Neural crest cell (in vitro differentiated cells): Measurements from ENCODE around the gene FLYWCH1. TPM values are rescaled to one million over a fixed set of nuclear protein-coding genes. Genes with fewer than 3 reads are reported as not detected.
"Not testable (repeated sequence)": the region's sequence is repeated elsewhere in the genome, so short reads cannot be mapped to it uniquely, and the experiment has no call there.

Source experiments
- DNase-seq: peaks from one replicate; pipeline ENCODE4 v3.0.0; 2021; ENCODE audit warnings: low read depth, mixed read lengths, low spot score
- H3K27ac Mint-ChIP-seq: one replicate; pipeline ENCODE4 v1.8.0; 2021; ENCODE audit warnings: mild to moderate bottlenecking, mixed read lengths; ENCODE audit not compliant: unreplicated experiment
- H3K27me3 Mint-ChIP-seq: 2 replicates; pipeline ENCODE4 v1.8.0; 2021; ENCODE audit warnings: low read depth, mild to moderate bottlenecking, mixed read lengths
- H3K36me3 Mint-ChIP-seq: 2 replicates; pipeline ENCODE4 v1.8.0; 2021; ENCODE audit warnings: low read depth, mild to moderate bottlenecking, mixed read lengths
- H3K4me1 Mint-ChIP-seq: 2 replicates; pipeline ENCODE4 v1.8.0; 2021; ENCODE audit warnings: mixed read lengths
- H3K4me3 Mint-ChIP-seq: one replicate; pipeline ENCODE4 v1.8.0; 2021; ENCODE audit warnings: mild to moderate bottlenecking, mixed read lengths
- H3K9me3 Mint-ChIP-seq: 2 replicates; pipeline ENCODE4 v1.8.0; 2021; ENCODE audit warnings: mixed read lengths
- total RNA-seq: library from RNA; stranded (reverse); gene quantifications from 2 replicates; pipeline ENCODE4 v1.2.1, GENCODE V29; 2021
- TF ChIP-seq, protein P1 (sequence below): fragments of 200-600 bp; sonication (generic); conservative IDR thresholded peaks from 2 replicates; pipeline ENCODE4 v1.5.0; 2021; ENCODE audit warnings: antibody characterized with exemption, mild to moderate bottlenecking

FLYWCH1 gene
- total RNA-seq, 1 donor from 2014 or later: 26.4 TPM

DNA sequence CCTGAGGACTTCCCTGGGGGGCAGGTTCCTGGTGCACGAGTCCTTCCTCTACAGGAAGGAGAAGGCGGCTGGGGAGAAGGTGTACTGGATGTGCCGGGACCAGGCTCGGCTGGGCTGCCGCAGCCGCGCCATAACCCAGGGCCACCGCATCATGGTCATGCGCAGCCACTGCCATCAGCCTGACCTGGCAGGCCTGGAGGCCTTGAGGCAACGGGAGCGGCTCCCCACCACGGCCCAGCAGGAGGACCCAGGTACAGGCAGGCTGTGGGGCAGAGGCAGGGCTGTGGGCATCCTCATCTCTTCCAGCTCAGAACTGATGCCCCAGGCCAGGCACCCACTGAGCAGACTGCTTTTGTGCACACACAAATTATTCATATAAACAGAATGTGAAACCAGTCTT lies 26.5 kb downstream of the FLYWCH1 start:
- no peaks in the 10 kb centered on the region for H3K4me1 Mint-ChIP-seq
- H3K9me3 Mint-ChIP-seq: no peaks in the 10 kb centered on the region
- TF ChIP-seq, protein P1, sequence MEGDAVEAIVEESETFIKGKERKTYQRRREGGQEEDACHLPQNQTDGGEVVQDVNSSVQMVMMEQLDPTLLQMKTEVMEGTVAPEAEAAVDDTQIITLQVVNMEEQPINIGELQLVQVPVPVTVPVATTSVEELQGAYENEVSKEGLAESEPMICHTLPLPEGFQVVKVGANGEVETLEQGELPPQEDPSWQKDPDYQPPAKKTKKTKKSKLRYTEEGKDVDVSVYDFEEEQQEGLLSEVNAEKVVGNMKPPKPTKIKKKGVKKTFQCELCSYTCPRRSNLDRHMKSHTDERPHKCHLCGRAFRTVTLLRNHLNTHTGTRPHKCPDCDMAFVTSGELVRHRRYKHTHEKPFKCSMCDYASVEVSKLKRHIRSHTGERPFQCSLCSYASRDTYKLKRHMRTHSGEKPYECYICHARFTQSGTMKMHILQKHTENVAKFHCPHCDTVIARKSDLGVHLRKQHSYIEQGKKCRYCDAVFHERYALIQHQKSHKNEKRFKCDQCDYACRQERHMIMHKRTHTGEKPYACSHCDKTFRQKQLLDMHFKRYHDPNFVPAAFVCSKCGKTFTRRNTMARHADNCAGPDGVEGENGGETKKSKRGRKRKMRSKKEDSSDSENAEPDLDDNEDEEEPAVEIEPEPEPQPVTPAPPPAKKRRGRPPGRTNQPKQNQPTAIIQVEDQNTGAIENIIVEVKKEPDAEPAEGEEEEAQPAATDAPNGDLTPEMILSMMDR: no peak
- H3K36me3 Mint-ChIP-seq: peaks cover under 1% of the 10 kb centered on the region
- DNase-seq: no peak
- H3K27me3 Mint-ChIP-seq: no peaks in the 10 kb centered on the region
- H3K27ac Mint-ChIP-seq: no peak overlapping the region
- no peak overlapping the region for H3K4me3 Mint-ChIP-seq

DNA sequence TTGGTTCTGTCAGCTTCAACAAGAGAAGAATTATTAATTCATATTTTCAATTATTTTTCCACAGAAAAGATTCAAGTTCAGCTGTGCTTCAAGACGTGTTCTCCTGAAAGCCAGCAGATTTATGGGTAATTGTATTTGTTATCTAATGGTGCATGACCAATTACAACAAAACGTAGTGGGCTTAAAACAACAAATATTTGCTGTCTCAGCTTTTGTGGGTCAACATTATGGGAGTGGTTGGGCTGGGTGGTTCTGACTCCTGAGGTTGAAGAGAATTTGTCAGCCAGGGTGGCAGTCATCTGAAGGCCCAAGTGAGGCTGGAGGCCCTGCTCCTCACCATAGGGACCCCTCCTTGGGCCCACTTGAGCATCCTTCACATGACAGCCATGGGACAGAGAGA lies 28.2 kb downstream of the FLYWCH1 start:
- Mint-ChIP-seq H3K4me1 (no peaks in the 10 kb centered on the region), H3K4me3 (no peak overlapping the region), H3K36me3 (peaks cover 3% of the 10 kb centered on the region), H3K27me3 (no peaks in the 10 kb centered on the region), H3K9me3 (no peaks in the 10 kb centered on the region), H3K27ac (no peak overlapping the region)
- TF ChIP-seq, protein P1: no peak
- no peak for DNase-seq

- Mint-ChIP-seq H3K36me3 (peaks cover 9% of the 10 kb centered on the region), H3K27me3 (no peaks in the 10 kb centered on the region), H3K27ac (no peak overlapping the region), H3K4me3 (no peak overlapping the region), H3K9me3 (peaks cover 4% of the 10 kb centered on the region), H3K4me1 (no peaks in the 10 kb centered on the region)
- no peak for DNase-seq
- TF ChIP-seq, protein P1: no peak
Measured at GRCh38 chr16:2942045-2942444, 30.3 kb downstream of the FLYWCH1 start.

- not testable (repeated sequence) for H3K27me3 Mint-ChIP-seq, H3K9me3 Mint-ChIP-seq, H3K4me3 Mint-ChIP-seq, H3K27ac Mint-ChIP-seq, DNase-seq, H3K4me1 Mint-ChIP-seq
- peaks cover 10% of the 10 kb centered on the region for H3K36me3 Mint-ChIP-seq
Measured at GRCh38 chr16:2943716-2944115, 32.0 kb downstream of the FLYWCH1 start.

- Mint-ChIP-seq H3K36me3 (peaks cover 10% of the 10 kb centered on the region), H3K27ac (no peak overlapping the region), H3K4me1 (no peaks in the 10 kb centered on the region), H3K4me3 (no peak overlapping the region), H3K9me3 (peaks cover 4% of the 10 kb centered on the region), H3K27me3 (no peaks in the 10 kb centered on the region)
- TF ChIP-seq, protein P1: no peak
- no peak for DNase-seq
Measured at GRCh38 chr16:2946649-2947048, 34.9 kb downstream of the FLYWCH1 start.

DNA sequence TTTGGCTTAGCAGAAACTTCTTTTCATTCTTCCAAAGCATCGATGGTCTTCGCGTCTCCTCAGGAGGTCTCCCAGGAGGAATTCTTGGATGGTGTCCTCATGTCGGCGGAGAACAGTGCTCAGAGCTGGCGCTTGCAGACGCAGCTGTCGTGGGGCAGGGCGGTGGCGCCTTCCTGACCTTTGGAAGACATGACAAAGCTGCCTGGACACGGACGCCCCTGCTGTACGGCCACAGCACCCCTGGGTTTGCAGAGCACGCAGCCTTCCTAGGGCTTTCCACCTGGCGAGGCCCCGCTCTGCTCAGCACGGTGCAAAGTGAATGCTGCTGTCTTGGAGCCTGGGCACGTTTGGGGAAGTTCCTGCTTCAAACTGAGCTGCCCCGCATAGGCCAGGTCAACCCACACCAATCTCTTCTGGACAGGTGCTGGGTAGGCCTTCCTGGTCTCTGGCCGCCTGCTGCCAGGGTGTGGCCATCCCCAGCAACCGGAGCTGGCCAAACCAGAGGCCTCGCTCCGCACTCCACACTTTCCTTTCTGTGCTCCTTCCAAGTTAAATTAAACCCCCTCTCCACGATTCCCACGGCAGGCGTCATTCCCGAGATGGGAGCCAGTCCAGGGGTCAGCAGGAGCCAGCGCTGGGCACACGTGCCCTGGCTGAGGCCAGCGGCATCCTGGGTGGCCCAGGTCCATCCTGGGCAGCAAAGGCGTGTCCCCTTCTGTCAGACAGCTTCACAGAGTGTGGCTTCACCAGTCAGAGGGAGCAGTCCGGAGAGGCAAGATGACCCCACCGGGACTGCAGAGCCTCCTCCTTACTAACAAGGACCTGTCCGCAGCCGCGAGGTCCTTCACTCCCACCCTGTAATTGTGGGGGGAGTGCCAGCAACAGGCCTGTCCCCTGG lies 37.3 kb downstream of the FLYWCH1 start:
- Mint-ChIP-seq H3K36me3 (peaks cover 7% of the 10 kb centered on the region), H3K27ac (peak overlapping the region; percentile 50), H3K9me3 (peaks cover 4% of the 10 kb centered on the region), H3K27me3 (no peaks in the 10 kb centered on the region), H3K4me3 (no peak overlapping the region), H3K4me1 (no peaks in the 10 kb centered on the region)
- no peak for DNase-seq
- TF ChIP-seq, protein P1: no peak
